VCaP (cell line): Measurements from ENCODE around the gene PCDH7.

Experiments used
- H3K27ac ChIP-seq: fragments of 450-650 bp; 2 replicates; pipeline ENCODE4 v1.5.1; 2017
- TF ChIP-seq, protein P1 (sequence below): fragments of 450-650 bp; conservative IDR thresholded peaks from 2 replicates; pipeline ENCODE4 v1.5.1; 2017; ENCODE audit warnings: mild to moderate bottlenecking, moderate library complexity

PCDH7 gene

DNA sequence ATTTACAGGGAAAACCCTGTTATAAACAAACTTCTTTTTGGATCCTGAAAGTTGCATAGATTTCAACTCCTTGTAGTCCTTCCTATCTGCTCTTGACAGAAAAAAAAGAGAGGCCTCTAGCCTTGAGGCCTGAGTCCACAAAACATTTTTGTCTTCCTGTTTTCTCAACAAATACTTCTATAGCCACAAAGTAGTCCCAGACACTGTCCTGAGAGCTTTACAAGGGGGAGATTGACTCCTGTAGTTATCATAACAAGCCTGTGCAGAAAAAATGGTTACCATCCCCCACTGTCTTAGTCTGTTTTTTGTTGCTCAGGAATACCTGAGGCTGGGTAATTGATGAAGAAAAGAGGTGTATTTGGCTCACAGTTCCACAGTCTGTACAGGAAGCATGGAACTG lies 35.2 kb downstream of the PCDH7 start:
- TF ChIP-seq, protein P1, sequence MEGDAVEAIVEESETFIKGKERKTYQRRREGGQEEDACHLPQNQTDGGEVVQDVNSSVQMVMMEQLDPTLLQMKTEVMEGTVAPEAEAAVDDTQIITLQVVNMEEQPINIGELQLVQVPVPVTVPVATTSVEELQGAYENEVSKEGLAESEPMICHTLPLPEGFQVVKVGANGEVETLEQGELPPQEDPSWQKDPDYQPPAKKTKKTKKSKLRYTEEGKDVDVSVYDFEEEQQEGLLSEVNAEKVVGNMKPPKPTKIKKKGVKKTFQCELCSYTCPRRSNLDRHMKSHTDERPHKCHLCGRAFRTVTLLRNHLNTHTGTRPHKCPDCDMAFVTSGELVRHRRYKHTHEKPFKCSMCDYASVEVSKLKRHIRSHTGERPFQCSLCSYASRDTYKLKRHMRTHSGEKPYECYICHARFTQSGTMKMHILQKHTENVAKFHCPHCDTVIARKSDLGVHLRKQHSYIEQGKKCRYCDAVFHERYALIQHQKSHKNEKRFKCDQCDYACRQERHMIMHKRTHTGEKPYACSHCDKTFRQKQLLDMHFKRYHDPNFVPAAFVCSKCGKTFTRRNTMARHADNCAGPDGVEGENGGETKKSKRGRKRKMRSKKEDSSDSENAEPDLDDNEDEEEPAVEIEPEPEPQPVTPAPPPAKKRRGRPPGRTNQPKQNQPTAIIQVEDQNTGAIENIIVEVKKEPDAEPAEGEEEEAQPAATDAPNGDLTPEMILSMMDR, result no peak

DNA sequence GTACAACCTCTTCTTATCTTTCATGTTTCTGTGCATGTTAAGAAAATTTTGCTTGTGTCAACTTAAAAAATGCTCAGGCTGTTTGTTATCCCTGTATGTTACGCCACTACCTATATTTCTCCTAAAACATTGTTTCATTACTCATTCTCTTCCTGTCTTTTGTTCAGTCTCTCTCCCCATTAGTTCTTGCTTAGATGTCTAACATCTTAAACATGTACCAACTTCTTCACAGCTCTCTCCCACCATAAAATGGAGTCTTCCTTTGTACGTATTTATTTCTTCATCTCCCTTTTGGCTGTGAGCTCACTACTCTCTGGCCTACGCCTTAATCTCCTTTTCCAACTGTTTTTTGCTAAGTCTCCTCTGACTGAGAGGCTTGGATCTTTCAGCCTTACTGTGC lies 36.4 kb downstream of the PCDH7 start:
- no peak overlapping the region for H3K27ac ChIP-seq
- TF ChIP-seq, protein P1, result no peak

More for the DNA sequence above, 35.2 kb downstream of the PCDH7 start:
- H3K27ac ChIP-seq, result no peak overlapping the region

DNA sequence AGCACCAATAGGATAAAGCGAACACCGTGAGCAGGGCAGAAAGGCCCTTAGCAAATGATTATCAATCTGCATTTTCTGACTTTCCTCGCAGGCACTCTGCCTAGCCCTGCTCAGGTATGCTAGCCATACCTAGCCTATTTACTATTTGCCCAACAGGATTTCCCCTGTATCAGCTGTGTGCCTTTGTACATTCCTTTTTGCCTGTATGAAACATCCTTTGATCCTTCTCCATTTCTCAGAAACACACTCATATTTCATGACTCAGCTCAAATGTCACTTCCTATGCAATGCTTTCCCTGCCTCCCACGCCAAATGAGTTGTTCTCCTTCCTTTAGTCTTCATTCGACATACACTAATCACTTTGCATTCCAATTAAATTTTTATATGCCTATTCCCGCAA lies 37.2 kb downstream of the PCDH7 start:
- no peak overlapping the region for H3K27ac ChIP-seq
- TF ChIP-seq, protein P1, result no peak

DNA sequence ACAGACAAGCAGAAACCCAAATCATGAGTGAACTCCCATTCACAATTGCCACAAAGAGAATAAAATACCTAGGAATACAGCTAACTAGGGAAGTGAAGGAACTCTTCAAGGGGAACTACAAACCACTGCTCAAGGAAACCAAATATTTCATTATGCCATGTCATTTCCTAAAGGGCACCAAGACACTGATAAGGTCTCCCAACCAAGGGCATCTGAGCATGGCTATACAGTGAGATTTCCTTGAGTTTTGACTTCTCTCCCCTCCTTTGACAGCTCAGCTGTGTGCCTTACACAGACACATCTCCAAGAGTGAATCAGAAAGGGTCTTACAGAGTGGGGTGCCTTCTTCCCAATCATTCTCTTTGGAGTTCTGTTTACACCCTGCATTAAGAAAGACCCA lies 40.4 kb downstream of the PCDH7 start:
- TF ChIP-seq, protein P1, result no peak
- H3K27ac ChIP-seq, result no peak overlapping the region

DNA sequence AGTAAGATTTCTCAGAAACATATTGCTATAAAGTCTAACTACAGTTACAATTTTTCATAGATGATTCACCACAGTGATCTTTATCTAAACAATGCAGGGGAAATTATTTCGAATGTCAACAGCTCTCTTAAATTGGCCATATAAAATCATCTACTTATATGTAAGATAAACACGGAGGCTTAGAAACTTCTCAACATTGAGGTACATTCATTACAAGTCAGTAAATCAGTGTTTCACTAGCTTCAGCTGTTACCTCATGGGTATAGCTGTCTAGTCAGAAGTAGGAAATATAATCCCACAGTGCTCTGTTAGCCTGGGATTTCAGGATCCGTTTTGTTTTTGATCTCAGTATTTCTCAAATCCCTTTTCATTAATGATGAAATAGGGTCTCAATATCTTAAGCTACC lies 43.2 kb downstream of the PCDH7 start:
- TF ChIP-seq, protein P1, result no peak
- no peak overlapping the region for H3K27ac ChIP-seq

DNA sequence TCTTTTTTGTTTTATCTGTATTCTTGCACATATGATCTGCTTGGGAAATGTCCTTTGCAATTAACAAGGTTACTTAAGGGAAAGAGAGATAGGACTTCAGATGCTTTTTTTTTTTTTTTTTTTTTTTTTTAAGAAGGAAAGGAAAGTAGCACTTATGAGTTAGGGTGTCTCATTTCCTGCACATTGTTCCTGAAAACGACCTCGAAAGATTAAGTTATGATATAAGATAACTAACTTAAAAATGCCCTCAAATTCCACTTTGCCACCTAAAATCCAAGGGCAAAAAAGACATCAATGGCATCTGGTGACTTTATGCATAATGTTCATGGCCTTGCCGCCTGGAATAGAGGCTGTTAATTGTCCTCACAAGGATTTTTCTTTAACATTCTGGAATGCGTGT lies 44.9 kb downstream of the PCDH7 start:
- no peak overlapping the region for H3K27ac ChIP-seq
- TF ChIP-seq, protein P1, result no peak

DNA sequence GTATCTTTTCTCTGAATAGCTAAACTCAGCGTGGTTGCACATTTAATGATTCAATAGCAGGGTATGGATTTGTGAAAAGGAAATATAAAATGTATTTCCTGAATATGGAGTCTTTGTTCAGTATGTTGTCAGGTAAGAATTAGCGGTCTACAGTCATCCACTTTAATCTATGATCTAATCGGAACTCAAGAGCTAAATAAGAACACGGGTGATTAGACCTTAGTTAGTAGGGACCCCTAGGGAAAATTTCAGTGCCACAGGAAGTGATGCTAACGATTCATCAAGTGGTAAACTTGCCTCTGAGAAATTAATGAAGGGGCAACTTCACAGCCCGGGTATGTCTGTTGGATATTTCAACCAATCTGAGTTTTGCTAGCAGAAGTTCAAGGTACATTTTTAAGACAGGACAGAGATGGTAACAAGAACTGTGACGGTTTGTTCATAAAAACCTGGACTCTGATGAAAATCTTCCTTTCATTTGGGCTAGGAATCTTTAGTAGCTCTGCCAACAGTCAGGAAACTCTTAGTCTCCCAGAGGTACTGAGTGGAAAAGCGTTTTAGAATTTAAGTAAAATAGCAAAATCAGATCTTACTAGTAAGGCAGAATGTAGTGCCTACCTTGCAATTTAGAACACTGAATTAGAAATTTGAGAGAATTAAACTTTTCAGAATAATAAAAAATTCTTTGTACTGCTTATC lies 47.1 kb downstream of the PCDH7 start:
- no peak overlapping the region for H3K27ac ChIP-seq
- TF ChIP-seq, protein P1, result no peak
